HG02571 (cell line): ENCODE results near the gene SCAF1.
A peak's percentile ranks its signal among the peaks of the same experiment; 100 is the strongest.
"Not testable (repeated sequence)": the region's sequence is repeated elsewhere in the genome, so short reads cannot be mapped to it uniquely, and the experiment has no call there.

ENCODE experiments used
- ATAC-seq: cut with Tn5 transposase; IDR thresholded peaks from one replicate; pipeline ENCODE4 v1.9.1; 2021; ENCODE audit warnings: mild to moderate bottlenecking, moderate library complexity; ENCODE audit not compliant: unreplicated experiment

Gene SCAF1

DNA sequence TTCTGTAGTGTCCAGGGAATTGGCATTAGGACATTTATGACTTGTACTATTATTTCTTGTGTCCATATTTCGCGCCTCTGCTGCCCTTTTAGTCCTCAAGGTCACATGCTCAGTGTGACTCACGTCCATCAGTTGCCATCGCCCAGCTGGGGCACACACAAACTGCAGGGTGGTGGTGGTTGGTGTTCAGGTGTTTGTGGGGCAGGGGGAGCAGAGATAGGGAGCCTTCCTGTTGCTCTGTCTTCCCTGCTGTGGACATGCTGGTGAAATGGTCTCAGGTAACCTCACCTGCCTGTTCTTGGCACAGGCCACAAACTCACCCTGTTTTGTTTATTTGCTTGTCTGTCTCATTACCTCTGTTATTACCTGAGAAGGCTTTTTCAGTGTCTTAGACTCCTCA, 28.6 kb upstream of the SCAF1 start:
- no peak for ATAC-seq

DNA sequence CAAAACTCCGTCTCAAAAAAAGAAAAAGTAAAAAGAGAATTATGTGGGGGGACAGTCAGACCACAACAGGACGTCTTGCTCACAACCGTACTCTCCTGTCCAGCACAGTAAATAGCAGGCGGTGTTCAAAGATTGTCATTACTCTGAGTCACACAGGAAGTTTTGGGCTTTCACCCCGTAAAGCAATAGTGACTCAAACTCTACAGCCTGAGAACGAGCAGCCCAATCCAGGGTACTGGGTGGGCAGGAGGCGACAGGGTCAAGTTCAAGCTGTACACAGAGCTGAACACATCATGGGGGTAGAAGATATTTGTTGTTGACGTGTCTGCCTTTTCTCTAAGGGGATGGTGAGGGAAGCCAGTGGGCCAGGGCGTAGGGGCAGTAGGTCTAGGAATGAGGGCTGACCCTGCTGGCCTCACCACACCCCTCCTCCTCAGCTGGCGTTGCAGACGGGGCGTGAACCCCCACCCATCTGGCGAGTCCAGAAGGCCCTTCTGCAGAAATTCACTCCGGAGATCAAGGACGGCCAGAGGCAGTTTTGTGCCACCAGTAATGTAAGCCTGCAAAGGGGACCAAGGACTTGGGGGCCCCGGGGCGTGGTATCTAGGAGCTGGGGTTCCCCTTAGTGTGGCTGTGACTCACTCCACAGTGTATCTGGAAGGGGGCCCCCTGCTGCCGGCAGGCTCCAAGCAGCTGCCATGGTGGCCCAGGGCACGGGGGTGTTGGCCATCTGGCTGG, 27.7 kb upstream of the SCAF1 start:
- no peak for ATAC-seq

DNA sequence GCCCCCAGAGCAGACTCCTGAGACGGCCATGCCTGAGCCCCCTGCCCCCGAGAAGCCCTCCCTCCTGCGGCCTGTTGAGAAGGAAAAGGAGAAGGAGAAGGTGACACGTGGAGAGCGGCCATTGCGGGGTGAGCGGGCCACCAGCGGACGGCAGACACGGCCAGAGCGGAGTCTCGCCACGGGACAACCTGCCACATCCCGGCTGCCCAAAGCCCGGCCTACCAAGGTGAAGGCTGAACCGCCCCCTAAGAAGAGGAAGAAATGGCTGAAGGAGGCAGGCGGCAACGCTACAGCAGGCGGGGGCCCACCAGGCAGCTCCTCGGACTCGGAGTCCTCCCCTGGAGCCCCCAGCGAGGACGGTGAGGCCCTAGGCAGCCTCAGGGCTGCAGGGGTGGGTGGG, 26.1 kb upstream of the SCAF1 start:
- no peak for ATAC-seq

DNA sequence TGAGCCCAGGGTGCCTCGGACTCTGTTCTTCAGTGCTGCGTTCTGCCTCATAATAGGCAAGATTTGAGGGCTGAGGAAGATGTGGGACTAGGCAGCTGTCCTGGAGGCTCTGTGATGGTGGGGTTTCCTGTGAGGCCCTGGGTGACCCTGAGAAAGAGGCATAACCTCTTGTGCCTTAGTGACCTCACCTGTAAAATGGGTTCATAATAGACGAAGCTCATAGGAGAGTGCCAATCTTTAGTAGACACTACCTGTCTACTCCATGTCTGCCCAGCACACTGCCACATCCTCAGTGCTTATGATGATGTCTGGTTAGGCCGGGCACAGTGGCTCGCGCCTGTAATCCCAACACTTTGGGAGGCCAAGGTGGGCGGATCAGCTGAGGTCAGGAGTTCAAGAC, 25.5 kb upstream of the SCAF1 start:
- no peak for ATAC-seq

DNA sequence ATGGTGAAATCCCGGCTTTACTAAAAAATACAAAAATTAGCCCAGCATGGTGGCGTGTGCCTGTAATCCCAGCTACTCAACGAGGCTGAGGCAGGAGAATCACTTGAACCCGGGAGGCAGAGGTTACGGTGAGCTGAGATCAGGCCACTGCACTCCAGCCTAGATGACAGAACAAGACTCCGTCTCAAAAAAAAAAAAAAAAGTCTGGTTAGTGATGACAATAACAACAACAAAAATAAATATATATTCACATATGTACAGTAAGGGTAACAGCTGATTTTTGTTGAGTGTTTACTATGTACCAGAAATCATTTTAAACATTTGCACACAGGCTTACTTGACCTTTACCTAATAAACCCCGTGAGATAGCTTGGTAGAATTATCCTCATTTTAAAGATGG, 25.1 kb upstream of the SCAF1 start:
- no peak for ATAC-seq

DNA sequence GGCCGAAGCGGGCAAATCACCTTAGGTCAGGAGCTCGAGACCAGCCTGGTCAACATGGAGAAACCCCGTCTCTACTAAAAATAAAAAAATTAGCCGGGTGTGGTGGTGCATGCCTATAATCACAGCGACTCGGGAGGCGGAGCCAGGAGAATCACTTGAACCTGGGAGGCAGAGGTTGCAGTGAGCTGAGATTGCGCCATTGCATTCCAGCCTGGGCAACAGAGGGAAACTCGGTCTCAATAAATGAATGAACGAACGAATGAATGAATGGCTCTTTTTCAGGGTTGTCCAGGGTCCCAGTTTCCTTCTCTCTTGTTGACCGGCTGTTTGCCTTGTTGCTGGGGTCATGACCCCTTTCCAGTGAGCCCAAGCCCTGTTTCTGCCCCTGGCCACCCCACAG, 24.1 kb upstream of the SCAF1 start:
- not testable (repeated sequence) for ATAC-seq

DNA sequence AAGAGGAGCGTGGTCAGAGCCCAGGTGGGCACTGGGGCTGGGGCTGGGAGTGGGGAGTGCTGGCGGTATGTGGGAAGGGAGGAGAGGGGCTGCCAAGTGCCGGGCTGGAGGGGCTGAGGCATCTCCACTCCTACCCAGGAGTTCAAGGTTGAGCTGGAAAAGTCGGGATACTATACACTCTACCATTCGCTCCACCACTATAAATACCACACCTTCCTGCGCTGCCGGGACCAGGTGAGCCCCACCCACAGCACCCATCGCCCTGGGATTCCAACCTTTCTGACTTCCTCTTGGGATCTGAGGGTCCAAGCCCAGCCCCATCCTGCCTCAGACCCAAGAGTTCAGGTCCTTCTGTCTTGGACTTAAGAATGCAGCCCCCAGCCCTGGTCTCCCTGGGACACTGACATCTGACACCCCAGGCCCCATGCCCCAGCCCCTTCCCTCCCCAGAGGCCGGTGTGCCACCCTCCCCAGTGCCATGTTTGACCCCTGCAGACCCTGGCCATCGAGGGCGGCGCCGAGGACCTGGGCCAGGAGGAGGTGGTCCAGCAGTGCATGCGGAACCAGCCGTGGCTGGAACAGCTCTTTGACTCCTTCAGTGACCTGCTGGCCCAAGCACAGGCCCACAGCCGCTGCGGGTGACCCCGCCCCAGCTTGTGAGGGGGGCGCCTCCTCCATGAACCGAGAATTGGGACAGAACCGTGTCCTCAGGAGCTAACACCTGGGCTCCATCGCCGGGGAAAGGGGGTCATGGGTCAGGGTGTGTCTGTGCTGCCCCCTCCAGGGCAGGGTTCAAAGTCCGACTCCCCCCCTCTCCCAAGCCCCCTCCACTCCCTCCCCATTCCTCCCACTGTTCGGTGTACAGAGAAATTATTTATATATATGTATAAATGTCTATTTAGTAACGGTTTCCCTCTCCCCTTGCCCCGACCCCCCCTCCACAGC, 16.8 kb upstream of the SCAF1 start:
- no peak for ATAC-seq

DNA sequence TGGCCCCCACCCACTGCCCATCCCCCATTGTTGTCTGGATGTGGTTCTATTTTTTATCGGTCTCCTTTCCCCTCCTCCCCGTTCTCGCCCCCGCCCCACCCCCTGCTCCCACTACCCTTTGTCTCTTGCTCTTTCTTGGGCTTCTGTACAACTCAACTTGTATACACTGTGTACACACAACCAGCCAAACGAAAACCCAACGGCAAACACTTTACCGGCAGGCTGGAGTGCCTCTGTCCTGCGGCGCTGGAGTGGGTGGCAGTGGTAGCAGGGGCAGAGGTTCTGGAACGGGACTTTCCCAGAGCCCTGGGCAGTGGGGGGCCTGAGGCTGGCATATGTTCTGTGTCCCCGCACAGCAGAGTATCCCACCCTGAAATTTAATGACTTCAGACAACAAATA, 15.8 kb upstream of the SCAF1 start:
- ATAC-seq = no peak

DNA sequence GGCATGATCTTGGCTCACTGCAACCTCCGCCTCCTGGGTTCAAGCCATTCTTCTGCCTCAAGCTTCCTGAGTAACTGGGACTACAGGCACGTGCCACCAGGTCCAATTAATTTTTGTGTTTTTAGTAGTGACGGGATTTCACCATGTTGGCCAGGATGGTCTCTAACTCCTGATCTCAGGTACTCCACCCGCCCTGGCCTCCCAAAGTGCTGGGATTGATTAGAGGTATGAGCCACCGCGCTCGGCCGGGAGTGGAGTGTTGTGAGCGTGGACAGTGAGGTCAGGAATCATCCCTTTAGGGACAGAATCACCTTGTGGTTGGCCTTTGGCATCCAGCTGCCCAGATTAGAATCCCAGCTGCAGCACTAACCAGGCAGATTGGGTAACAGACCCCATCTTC, 12.3 kb upstream of the SCAF1 start:
- ATAC-seq = no peak

DNA sequence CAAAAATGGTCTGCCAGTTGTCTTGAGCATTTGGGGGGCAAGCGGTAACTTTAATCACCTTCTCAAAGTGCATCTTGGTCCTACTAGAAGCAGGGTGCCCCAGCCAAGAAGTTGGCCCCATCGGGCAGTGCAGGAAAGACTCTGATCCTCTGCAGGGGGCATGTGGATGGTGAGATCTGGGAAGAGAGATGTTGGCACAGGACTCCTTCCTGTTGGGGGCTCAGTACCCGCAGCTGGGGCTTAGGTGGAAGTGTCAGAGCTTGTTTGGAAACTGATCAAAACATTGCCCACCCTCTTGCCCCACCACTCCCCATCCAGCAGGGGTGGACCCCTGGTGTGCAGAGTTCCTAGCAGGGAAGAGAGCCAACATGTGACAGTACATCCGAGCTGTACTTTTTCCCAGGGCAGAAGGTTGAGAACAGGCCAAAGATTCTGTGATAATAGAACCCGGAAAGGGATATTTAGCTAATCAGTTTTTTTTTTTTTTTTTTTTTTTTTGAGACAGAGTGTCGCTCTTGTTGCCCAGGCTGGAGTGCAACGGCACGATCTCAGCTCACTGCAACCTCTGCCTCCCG, 10.9 kb upstream of the SCAF1 start:
- no peak for ATAC-seq

DNA sequence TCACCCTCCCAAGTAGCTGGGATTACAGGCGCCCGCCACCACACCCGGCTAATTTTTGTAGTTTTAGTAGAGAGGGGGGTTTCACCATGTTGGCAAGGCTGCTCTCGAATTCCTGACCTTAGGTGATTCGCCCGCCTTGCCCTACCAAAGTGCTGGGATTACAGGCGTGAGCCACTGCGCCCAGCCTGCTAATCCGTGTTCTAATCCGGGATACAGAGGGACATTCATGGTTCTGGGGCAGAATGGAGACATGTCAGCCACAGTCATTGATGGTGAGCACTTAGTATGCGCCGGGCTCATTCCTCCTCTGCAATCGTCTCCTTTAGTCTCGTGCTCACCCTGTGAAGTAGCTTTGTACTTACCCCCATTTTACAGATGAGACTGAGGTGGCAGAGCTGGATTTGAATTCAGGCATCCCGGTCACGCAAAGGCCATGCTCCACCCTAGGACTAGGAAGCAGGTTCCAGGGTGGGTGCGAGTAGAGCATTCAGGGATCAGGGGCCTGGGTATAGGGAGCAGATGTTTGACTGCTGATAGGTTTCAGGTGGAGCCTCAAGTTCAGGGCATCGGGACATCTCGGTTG, 10.3 kb upstream of the SCAF1 start:
- ATAC-seq = no peak

DNA sequence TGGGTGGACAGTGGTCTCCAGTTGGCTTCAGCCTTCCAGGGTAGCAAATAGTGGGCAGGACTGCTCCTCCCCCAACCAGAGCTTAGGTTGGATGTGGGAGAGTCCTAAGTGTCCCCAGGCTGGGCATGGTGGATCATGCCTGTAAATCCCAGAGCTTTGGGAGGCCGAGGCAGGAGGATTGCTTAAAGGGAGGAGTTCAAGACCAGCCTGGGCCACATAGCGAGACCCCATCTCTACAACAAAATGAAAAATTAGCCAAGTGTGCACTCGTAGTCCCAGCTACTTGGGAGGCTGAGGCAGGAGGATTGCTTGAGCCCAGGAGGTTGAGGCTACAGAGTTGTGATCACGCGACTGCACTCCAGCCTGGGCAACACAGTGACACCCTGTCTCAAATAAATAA, 9.4 kb upstream of the SCAF1 start:
- ATAC-seq = no peak

DNA sequence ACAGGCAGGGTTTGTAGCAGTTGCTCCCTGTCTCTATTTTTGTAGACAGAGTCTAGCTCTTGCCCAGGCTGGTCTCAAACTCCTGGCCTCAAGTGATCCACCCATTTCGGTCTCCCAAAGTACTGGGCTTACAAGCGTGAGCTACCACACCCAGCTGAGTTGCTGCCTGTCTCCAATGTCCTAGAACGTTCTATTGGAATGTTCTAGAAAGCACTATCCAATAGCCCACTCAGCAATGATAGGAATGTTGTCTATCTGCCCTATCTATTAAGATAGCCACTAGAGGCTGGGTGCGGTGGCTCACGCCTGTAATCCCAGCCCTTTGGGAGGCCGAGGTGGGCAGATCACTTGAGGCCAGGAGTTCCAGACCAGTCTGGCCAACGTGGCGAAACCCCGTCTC, 8.7 kb upstream of the SCAF1 start:
- ATAC-seq = not testable (repeated sequence)

DNA sequence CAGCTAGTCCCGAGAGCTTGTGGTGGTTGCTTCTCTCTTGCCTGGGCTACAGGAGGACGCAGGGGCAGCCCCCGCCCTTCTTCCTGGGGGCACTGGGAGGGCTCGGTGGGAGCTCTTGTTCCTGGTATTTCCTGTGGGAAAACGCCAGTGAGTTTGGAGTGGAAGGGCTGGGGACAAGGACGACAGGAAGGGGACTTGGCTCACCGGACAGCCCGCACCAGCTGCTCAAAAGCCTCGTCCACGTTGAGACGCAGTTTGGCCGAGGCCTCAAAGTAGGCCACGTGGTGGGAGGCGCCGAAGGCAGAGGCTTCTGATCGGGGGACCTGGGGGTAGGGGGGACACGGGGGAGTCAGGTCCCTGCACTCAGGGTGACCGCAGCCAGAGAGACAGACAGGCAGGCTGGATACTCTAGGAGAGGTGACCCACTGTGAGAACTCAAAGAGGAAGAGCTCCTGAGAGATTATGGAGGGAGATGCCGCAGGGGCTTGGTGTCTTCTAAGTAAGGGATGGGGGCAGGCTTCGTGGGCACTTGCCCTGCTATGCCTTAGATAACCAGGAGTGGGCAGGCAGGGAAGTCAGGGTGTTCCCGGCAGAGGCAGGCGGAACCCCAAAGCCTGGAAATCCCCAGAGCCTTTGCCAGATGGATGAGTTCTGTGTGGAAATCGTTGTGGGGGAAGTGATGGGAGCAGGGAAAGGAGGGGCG, 6.3 kb upstream of the SCAF1 start:
- no peak for ATAC-seq

DNA sequence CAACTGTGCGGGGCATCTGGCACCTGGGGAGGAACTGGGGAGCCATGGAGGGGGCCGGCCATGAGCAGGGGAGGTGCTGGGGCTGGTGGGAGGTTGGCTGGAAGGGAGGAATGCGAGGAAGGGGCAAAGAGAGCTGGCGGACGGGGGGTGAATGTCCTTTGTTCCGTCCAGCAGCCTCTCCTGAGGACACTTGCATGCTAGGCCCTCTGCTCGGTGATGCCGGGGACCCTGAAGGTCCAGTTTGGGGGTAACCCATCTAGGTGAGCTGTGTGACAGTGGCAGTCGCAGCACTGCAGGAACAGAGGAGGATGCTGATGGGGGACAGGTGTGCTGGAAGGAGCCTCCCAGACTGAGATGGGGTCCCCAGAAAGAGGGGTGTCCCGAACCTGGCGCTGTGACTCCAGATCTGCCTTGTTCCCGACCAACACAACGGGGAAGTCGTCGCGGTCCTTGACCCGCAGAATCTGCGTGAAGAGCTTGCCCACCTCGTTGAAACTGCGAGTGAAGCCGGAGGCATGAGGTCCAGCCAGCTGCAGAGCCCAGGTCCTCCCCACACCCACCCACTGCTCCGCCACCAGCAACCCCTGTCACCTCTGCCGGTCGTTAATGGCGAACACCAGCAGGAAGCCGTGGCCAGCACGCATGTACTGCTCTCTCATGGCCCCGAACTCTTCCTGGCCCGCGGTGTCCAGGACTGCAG, 5.6 kb upstream of the SCAF1 start:
- ATAC-seq = no peak

DNA sequence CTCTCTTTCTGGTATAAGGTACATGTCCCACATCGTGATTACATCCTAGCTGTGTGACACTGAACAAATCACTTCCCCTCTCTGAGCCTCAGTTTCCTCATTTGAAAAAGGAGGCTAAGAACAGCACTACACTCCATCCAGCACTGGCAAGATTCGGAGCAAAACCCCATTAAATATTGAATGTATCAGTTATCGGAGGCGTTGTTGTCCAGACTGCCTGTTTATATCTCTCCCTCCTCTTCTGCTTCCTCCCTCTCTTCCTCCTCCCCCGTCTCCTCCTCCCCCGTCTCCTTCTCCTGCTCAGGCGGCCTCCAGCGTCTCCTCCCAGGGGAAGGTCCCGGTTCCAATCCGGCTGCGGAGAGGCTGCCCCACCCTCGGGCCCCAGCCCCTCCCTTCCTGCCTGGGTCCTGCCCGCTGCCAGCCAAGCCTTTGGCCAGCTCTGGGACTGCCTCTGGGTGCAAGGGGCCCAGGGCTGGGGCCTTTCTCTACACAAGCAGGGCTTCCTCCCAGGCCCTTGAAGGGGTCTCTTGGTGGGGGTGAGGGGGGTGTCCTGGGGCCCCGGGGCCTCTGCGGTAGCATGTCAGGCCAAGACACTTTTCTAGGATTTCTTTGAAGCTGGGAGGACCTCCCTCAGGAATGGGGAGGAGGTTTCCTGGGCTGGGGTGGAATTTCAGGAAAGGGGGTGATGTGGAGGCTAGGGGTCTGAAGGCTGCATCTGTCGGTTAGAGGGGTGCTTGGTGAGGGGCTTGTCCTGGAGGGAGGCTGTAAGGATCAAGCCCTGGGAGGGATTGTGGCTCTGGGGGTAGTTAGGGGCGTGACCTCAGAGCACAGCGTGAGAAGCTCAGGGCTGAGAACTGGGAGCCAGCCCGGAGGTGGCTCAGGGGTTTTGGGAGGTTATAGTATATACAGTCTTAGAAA, 3.9 kb upstream of the SCAF1 start:
- no peak for ATAC-seq

DNA sequence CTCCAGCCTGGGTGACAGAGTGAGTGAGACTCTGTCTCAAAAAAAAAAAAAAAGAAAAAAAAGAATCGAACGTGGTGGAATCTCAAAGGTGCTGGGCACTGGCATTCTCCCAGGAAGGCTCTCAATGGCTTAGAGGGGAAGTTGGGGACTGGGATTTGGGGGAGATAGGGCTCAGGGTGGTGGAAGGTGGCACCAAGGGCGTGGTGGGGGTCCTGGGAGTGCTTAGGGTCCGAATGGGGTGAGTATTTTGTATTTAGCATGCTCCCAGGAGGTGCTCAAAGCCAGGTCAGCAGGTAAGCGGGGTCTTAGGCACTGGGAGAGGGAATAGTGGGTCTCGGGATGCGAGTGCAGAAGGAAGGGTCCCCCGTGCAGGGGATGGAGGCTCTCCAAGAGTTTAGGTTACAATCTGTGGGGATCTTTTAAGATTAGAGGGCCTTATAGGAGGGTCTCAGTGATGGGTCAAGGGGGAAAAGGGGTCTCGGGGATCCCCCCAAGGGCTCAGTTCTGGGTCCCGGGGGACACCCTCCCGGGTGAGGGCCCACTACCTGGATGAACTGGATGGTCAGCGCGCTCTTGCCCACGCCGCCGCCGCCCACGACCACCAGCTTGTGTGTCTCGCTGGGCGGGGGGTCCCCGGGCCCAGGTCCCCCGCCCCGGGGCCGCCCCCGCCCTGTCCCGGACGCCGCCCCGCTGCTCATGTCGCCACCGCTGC, 2.5 kb upstream of the SCAF1 start:
- no peak for ATAC-seq

DNA sequence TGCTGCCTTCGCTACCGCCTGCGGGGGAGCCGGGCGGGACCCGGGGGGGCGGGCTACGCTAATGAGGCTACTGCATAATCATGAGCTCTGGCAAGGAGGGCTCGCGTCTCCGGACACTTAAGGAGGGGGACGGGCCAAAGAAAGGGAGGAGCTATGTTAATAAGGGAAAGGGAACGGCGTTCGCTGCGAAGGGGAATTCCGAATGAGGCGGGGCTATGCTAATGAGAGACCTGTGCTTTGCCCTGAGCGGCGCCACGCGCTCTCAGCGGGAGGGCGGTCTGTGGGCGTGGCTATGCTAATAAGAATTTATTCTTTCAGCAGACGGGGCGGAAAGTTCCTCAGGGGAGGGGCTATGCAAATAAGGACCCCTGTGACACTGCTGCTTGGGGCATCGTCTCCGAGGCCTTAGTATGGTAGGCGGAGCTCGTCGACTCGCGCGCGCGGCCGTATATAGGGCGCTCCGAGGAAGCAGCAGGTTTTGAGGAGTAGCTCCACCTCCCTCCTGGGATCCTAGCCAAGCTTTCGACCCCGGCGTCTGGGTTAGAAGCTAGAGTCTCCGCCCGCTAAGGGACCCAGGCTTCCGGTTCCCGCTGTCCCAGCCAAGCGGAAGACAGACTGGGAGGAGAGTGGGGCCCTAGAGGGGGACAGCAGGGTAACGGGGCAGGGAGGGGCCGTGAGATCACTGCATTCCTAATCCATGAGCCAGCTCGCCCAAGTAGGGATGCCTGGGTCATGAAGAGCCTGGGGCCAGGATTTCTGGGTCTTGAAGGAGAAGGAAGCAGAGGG, 1.7 kb upstream of the SCAF1 start, which contains the start of gene RRAS:
Gene RRAS (minus strand): TSS at position 31 of the 786 bp plus-strand sequence. CDS start 45 bp downstream, outside the sequence.
- ATAC-seq = peak; percentile 52
